Mesendoderm (in vitro differentiated cells): Measurements from ENCODE around the gene DYSF.

Experiments used
- DNase-seq: peaks from one replicate; pipeline ENCODE4 v3.0.0; 2013
- H2AK5ac ChIP-seq: 2 replicates; pipeline ENCODE4 v1.6.1; 2013; ENCODE audit warnings: low read length, inconsistent platforms
- H2BK120ac ChIP-seq: 2 replicates; pipeline ENCODE4 v1.6.1; 2013; ENCODE audit warnings: low read depth, mild to moderate bottlenecking, low read length, moderate library complexity, mixed read lengths
- H2BK15ac ChIP-seq: replicated peaks from 2 replicates; pipeline ENCODE4 v1.6.1; 2013; ENCODE audit warnings: low read depth, mild to moderate bottlenecking, moderate library complexity
- H2BK5ac ChIP-seq: 2 replicates; pipeline ENCODE4 v1.6.1; 2013; ENCODE audit warnings: low read length, inconsistent platforms
- H3K18ac ChIP-seq: 2 replicates; pipeline ENCODE4 v1.6.1; 2013; ENCODE audit warnings: mild to moderate bottlenecking, low read length, mixed read lengths
- H3K23ac ChIP-seq: one replicate; pipeline ENCODE4 v1.6.1; 2013; ENCODE audit warnings: low read length
- H3K27ac ChIP-seq: 2 replicates; pipeline ENCODE4 v1.5.1; 2013; ENCODE audit warnings: low read depth, mild to moderate bottlenecking, inconsistent platforms, low read length, moderate library complexity
- H3K27me3 ChIP-seq: 2 replicates; pipeline ENCODE4 v1.6.1; 2013; ENCODE audit warnings: low read length, control low read depth, mild to moderate bottlenecking, inconsistent platforms; ENCODE audit not compliant: insufficient read depth, poor library complexity
- H3K36me3 ChIP-seq: 2 replicates; pipeline ENCODE4 v1.6.1; 2013; ENCODE audit warnings: low read length, inconsistent platforms; ENCODE audit not compliant: control insufficient read depth, insufficient read depth
- H3K4ac ChIP-seq: one replicate; pipeline ENCODE4 v1.6.1; 2013; ENCODE audit warnings: low read depth, mild to moderate bottlenecking, low read length, moderate library complexity
- H3K4me1 ChIP-seq: 2 replicates; pipeline ENCODE4 v1.6.1; 2013; ENCODE audit warnings: low read depth, low read length, inconsistent platforms; ENCODE audit not compliant: control insufficient read depth
- H3K4me2 ChIP-seq: 2 replicates; pipeline ENCODE4 v1.6.1; 2013; ENCODE audit warnings: low read length
- H3K4me3 ChIP-seq: 2 replicates; pipeline ENCODE4 v1.5.1; 2013; ENCODE audit warnings: mild to moderate bottlenecking, low read length
- H3K56ac ChIP-seq: one replicate; pipeline ENCODE4 v1.6.1; 2013; ENCODE audit warnings: low read length
- H3K79me1 ChIP-seq: 2 replicates; pipeline ENCODE4 v1.6.1; 2013; ENCODE audit warnings: low read length, inconsistent platforms
- H3K79me2 ChIP-seq: 2 replicates; pipeline ENCODE4 v1.6.1; 2013; ENCODE audit warnings: mild to moderate bottlenecking, low read length; ENCODE audit not compliant: control insufficient read depth, insufficient read depth
- H3K9ac ChIP-seq: 2 replicates; pipeline ENCODE4 v1.6.1; 2013; ENCODE audit warnings: low read length, inconsistent platforms
- H4K5ac ChIP-seq: one replicate; pipeline ENCODE4 v1.6.1; 2013; ENCODE audit warnings: low read length
- H4K8ac ChIP-seq: one replicate; pipeline ENCODE4 v1.6.1; 2013; ENCODE audit warnings: low read depth, mild to moderate bottlenecking, control low read depth, low read length, moderate library complexity
- WGBS: extraction: QIAGEN DNeasy Blood & Tissue Kit; methylation state at CpG from one replicate; pipeline ENCODE4 v1.1.7; 2013; ENCODE audit warnings: low lambda C conversion rate, missing lambda C conversion rate; ENCODE audit not compliant: insufficient coverage; ENCODE audit errors: extremely low coverage; 5-methylcytosine and 5-hydroxymethylcytosine counted together

The DYSF gene

DNA sequence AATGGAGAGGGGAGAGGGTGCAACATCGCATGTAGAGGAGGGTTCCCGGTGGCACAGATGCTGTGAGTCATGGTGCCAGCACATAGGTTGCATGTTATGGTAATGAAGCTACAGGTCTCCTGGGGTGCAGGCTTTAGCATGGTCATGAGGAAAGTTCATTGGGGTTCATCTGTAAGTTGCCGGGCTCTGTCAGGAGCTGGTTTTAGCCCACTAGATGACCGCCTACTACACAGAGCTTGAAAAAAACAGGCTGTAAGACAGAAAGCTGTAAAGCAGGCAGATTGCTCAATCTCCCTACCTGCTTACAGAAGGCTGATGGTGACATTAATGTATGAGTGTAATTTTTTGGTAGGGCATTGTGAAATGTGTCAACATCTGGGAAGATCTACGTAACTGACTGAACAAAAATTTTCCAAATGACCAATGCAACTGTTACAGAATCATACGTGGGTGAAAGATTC, 23.9 kb downstream of the DYSF start:
- Histone ChIP-seq H3K79me1 (no peaks in the 10 kb centered on the region), H4K8ac (no peak overlapping the region), H4K5ac (no peak overlapping the region), H3K18ac (no peak overlapping the region), H2AK5ac (no peak overlapping the region), H3K79me2 (no peaks in the 10 kb centered on the region), H3K36me3 (no peaks in the 10 kb centered on the region), H3K4me1 (no peaks in the 10 kb centered on the region), H3K4me2 (no peak overlapping the region), H3K4me3 (no peak overlapping the region), H3K23ac (no peak overlapping the region), H2BK120ac (no peak overlapping the region), H2BK5ac (no peak overlapping the region), H3K56ac (no peak overlapping the region), H3K27me3 (no peaks in the 10 kb centered on the region), H3K4ac (no peak overlapping the region), H3K27ac (no peak overlapping the region), H2BK15ac (no peak overlapping the region), H3K9ac (no peak overlapping the region)
- WGBS, result no CpG with 5 or more reads among the region's 6 CpGs
- DNase-seq, result no peak

DNA sequence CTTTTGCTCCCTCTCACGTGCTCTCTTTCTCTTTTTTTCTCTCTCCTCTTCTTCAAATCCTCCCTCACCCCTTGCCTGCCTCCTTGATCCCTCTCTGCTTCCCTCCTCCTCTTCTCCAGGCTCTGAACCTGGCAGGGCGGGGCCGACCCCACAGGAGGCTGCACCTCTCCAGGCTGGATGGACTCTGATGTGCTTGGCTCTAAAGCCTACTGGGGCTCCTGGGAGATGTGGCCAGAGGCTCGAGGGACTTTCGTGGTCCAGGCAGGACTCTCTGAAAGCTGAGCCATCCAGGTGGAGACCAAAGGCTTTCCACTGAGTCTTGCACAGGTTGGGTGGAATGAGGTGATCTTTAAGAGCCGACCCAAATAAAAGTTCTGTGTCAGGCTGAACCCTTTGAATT, 25.4 kb downstream of the DYSF start:
- no peak overlapping the region for H2BK5ac ChIP-seq
- no CpG with 5 or more reads among the region's 6 CpGs for WGBS
- H3K27ac ChIP-seq, result no peak overlapping the region
- DNase-seq, result no peak
- no peak overlapping the region for H3K56ac ChIP-seq
- H2BK120ac ChIP-seq, result no peak overlapping the region
- no peak overlapping the region for H2AK5ac ChIP-seq
- H3K4me2 ChIP-seq, result no peak overlapping the region
- no peaks in the 10 kb centered on the region for H3K79me2 ChIP-seq
- no peak overlapping the region for H4K8ac ChIP-seq
- no peak overlapping the region for H2BK15ac ChIP-seq
- H3K36me3 ChIP-seq, result no peaks in the 10 kb centered on the region
- no peaks in the 10 kb centered on the region for H3K27me3 ChIP-seq
- no peak overlapping the region for H3K4me3 ChIP-seq
- no peak overlapping the region for H3K4ac ChIP-seq
- H3K79me1 ChIP-seq, result no peaks in the 10 kb centered on the region
- H3K4me1 ChIP-seq, result no peaks in the 10 kb centered on the region
- no peak overlapping the region for H4K5ac ChIP-seq
- no peak overlapping the region for H3K23ac ChIP-seq
- H3K9ac ChIP-seq, result no peak overlapping the region
- no peak overlapping the region for H3K18ac ChIP-seq

DNA sequence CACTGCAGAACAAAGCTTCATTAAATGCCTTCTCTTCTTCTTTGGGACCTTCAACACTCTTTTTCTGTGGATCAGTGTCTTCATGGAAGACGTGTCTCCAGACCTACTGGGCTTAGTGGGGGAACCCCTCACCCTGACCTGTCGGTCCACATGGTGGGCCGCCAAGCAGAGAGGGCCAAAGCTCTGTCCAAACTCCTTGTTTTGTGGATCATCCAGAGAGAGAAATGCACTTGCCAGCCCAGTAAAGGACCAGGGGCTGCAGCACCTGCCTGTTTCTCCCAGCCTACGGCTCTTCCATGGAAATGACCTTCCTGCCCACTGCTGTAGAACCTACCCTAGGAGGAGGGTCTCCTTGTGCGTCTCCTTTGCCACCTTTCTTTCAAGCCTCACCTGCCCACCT, 25.9 kb downstream of the DYSF start:
- no peak for DNase-seq
- H3K18ac ChIP-seq, result no peak overlapping the region
- H3K4me2 ChIP-seq, result no peak overlapping the region
- H2BK120ac ChIP-seq, result no peak overlapping the region
- H3K4me3 ChIP-seq, result no peak overlapping the region
- no CpG with 5 or more reads among the region's 5 CpGs for WGBS
- H2BK15ac ChIP-seq, result no peak overlapping the region
- no peaks in the 10 kb centered on the region for H3K27me3 ChIP-seq
- H4K8ac ChIP-seq, result no peak overlapping the region
- no peak overlapping the region for H3K56ac ChIP-seq
- no peak overlapping the region for H2BK5ac ChIP-seq
- no peak overlapping the region for H3K27ac ChIP-seq
- no peak overlapping the region for H3K9ac ChIP-seq
- H3K36me3 ChIP-seq, result no peaks in the 10 kb centered on the region
- no peak overlapping the region for H2AK5ac ChIP-seq
- H3K4ac ChIP-seq, result no peak overlapping the region
- no peak overlapping the region for H3K23ac ChIP-seq
- H3K79me1 ChIP-seq, result no peaks in the 10 kb centered on the region
- no peaks in the 10 kb centered on the region for H3K79me2 ChIP-seq
- no peaks in the 10 kb centered on the region for H3K4me1 ChIP-seq
- no peak overlapping the region for H4K5ac ChIP-seq

DNA sequence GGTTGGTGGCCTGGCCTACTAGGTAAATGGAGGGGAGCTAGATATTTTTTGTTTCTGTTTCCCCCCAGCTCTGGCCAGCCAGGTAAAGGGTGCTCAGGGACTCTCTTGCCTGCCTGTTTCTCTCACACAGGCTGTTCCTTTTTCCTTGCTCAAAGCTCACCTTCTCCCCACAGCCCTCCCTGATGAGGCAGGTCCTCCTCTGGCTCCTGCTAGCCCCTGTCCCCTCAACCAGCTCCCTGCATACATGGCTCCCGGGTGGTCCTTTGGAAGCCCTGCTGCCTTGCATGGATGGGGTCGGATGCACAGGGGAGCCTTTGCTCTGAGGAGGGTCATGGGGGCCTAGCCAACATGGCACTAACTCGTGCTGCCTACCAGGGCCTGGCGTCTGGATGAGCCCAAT, 27.8 kb downstream of the DYSF start:
- Histone ChIP-seq H3K56ac (no peak overlapping the region), H2BK15ac (no peak overlapping the region), H3K4me2 (no peak overlapping the region), H3K9ac (no peak overlapping the region), H3K4ac (no peak overlapping the region), H3K18ac (no peak overlapping the region), H3K27ac (no peak overlapping the region), H2BK120ac (no peak overlapping the region), H3K4me1 (no peaks in the 10 kb centered on the region), H2BK5ac (no peak overlapping the region), H3K23ac (no peak overlapping the region), H3K27me3 (no peaks in the 10 kb centered on the region), H3K36me3 (no peaks in the 10 kb centered on the region), H2AK5ac (no peak overlapping the region), H3K4me3 (no peak overlapping the region), H4K5ac (no peak overlapping the region), H4K8ac (no peak overlapping the region), H3K79me1 (no peaks in the 10 kb centered on the region), H3K79me2 (no peaks in the 10 kb centered on the region)
- DNase-seq, result no peak
- WGBS, result no CpG with 5 or more reads among the region's 4 CpGs

DNA sequence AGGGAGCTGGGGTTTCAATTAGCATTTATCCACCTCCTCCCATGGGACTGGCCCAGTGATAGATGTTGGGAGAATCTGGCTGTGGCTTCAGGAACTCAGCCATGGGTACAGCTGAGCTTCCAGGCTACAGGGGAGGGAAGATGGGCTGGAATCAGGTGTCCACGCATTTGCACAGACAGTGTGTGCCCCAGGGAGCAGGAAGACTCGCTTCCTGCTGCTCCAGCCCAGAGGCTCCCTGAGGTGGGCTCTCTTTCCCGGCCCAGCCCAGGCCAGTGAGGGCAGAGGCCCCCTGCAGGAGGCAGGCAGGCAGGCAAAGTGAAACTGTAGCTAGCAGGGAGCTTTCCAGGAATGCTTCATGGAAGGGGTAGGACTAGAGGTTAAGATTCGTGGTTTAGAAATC, 28.7 kb downstream of the DYSF start:
- no peak overlapping the region for H3K9ac ChIP-seq
- no peaks in the 10 kb centered on the region for H3K79me1 ChIP-seq
- H2BK120ac ChIP-seq, result no peak overlapping the region
- no peaks in the 10 kb centered on the region for H3K4me1 ChIP-seq
- no peaks in the 10 kb centered on the region for H3K27me3 ChIP-seq
- no peak overlapping the region for H3K18ac ChIP-seq
- no peak overlapping the region for H2BK15ac ChIP-seq
- H3K36me3 ChIP-seq, result no peaks in the 10 kb centered on the region
- H4K5ac ChIP-seq, result no peak overlapping the region
- no peak for DNase-seq
- H3K79me2 ChIP-seq, result no peaks in the 10 kb centered on the region
- H3K23ac ChIP-seq, result no peak overlapping the region
- H4K8ac ChIP-seq, result no peak overlapping the region
- no peak overlapping the region for H3K4me3 ChIP-seq
- H3K27ac ChIP-seq, result no peak overlapping the region
- no peak overlapping the region for H2BK5ac ChIP-seq
- no peak overlapping the region for H3K4me2 ChIP-seq
- H3K56ac ChIP-seq, result no peak overlapping the region
- H3K4ac ChIP-seq, result no peak overlapping the region
- WGBS, result no CpG with 5 or more reads among the region's 4 CpGs
- no peak overlapping the region for H2AK5ac ChIP-seq

DNA sequence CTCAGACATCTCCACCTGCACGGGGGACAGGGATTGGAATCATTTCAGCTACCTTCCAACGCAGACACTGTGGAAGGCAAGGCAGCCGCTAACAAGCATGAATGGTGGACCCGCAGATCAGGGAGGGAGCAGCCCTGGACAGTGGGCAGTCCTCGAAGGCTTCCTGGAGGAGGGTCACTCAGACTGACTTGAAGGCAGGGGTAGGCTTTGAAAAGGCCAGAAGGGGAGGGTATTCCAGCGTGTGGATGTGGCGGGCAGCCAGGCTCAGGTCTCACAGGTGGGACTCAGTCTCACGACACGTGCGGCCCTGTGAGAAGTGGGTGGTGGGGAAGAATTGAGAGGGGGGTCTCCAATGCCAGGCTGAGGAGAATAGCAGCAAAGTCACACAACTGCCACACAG, 29.9 kb downstream of the DYSF start:
- no peak for DNase-seq
- WGBS, result no CpG with 5 or more reads among the region's 10 CpGs
- H3K36me3 ChIP-seq, result no peaks in the 10 kb centered on the region
- no peak overlapping the region for H3K4ac ChIP-seq
- no peak overlapping the region for H3K4me2 ChIP-seq
- no peak overlapping the region for H4K8ac ChIP-seq
- H3K56ac ChIP-seq, result no peak overlapping the region
- no peak overlapping the region for H2AK5ac ChIP-seq
- no peak overlapping the region for H3K27ac ChIP-seq
- H3K27me3 ChIP-seq, result no peaks in the 10 kb centered on the region
- H3K23ac ChIP-seq, result no peak overlapping the region
- H3K9ac ChIP-seq, result no peak overlapping the region
- no peak overlapping the region for H3K18ac ChIP-seq
- no peak overlapping the region for H3K4me3 ChIP-seq
- H4K5ac ChIP-seq, result no peak overlapping the region
- H2BK15ac ChIP-seq, result no peak overlapping the region
- no peaks in the 10 kb centered on the region for H3K79me2 ChIP-seq
- H3K4me1 ChIP-seq, result no peaks in the 10 kb centered on the region
- H2BK120ac ChIP-seq, result no peak overlapping the region
- H3K79me1 ChIP-seq, result no peaks in the 10 kb centered on the region
- no peak overlapping the region for H2BK5ac ChIP-seq
